GM19023 (cell line): ENCODE results near the gene ARL10.

Experiments used
- ATAC-seq: cut with Tn5 transposase; IDR thresholded peaks from one replicate; pipeline ENCODE4 v1.9.1; 2021; ENCODE audit warnings: mild to moderate bottlenecking, moderate library complexity; ENCODE audit not compliant: unreplicated experiment

ARL10 gene

GRCh38 chr5:176361437-176362232, 3.7 kb upstream of the ARL10 start, which contains the start of gene KIAA1191:
KIAA1191 (minus strand) TSS chr5:176361764; CDS start chr5:176359508, 2,256 bp downstream.
- ATAC-seq: peak; percentile 84

DNA sequence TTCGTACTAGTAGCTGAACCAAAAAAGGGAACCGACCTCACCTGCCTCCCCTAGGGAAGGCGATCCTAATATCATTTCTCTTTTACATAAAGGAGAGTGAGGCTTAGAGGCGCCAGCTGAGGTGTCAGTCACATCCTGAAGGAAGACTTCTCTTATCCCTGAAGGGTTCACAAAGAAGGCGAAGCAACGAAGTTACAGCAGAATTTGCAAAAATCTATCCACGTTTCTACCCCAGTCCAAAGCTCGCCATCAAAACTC, 3.1 kb upstream of the ARL10 start:
- ATAC-seq: no peak

GRCh38 chr5:176364765-176365350, 429 bp upstream of the ARL10 start:
- no peak for ATAC-seq

GRCh38 chr5:176366232-176366894, 1.1 kb downstream of the ARL10 start:
- no peak for ATAC-seq

DNA sequence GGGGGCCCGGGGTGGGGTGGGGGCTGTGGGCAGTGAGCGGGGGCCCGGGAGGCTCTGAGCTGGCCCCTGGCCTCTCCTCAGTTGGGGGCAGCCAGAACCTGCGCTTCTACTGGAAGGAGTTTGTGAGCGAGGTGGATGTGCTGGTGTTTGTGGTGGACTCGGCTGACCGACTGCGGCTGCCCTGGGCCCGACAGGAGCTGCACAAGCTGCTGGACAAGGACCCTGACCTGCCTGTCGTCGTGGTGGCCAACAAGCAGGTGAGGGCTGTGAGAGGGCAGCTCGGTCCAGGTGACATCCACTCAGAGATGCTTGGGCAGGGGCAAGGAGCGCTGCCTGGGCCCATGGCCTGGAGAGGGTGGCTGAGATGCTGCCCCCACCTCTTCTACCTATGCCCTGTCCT, 3.4 kb downstream of the ARL10 start:
- no peak for ATAC-seq

DNA sequence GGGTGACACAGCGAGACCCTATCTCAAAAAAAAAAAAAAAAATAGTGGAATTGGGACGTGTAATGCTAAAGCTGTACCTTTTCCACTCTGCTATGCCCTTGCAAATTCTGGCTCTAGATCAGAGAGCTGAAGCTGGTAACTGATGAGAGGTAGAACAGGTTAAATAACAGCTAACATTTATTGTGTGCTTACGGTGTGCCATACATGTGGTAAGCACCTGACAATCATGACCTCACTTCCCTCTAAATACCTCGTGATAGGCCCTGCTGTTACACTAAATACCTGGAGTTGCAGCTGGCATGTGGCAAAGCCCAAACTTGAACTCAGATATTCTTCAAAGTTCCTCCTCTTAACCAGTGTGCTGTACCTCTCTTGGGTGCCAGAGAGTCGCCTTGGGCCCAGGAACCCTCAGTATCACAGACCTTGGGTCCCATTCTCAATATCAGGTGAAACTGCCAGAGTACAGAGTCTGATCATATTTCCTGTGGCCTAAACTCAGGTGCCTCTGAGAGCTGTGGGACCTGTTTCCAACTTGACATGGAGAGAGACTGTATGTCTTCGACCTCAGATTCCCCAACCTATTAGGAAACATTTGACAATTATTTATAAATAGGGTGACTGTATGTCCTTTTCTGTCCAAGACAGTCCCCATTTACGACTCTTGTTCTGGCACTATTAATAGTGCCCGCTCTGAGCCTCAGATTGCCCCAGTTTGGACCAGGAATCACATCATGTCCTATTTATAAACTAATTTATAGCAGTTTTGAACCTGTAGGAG, 4.8 kb downstream of the ARL10 start:
- no peak for ATAC-seq

- no peak for ATAC-seq
Observed at GRCh38 chr5:176371621-176372539, 6.6 kb downstream of the ARL10 start.

DNA sequence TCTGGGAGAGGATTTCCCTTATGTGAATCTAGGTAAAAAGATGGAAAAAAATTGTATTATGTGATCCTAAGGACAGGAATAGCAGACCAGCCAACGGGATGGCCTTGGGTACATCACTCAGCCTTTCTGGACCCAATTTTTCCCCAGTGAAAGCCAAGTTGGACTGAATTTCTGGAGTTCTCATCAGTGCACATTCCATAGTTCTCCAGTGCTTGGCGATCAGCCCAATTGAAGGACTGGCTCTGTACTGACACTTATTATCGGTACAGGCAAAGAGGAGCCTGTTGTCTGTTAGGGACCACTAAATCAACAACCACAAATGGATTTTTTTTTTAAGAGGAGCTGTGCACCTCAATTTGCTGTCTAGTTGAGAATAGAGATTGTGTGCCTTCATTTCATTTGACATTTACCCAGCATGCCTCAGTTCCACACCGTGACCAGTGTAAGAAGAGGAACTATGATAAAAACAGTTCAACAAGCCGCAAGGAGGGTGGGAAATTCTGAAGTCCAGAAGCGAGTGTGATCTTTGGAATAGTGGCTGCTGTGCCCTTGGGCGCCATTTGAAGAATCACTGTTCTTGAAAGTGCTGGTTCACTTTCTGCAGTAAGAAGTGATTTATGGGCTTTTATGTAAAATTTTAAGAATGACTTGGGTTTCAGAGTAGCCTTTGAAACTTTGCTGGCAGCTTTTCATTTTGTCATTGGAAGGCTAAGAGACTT, 8.0 kb downstream of the ARL10 start:
- ATAC-seq: no peak

- no peak for ATAC-seq
Observed at GRCh38 chr5:176379881-176380280, 14.6 kb downstream of the ARL10 start.

DNA sequence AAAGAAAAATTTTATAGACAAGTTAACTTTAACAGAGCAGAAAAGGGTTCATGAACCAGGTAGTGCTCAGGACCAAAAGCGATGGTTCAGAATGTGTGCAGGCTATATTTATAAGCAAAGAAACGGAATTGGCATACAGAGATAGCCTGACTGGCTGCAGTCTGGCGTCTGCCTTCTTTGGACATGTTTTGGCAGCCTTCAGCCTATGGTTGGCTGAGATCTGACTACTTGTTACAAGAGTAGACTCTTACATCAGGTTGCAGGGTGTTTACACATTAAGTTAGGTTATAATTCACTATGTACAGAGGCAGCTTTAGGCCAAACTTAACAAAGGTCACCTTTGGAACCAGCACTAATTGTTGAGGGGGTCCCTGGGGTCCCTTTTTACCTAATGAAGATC, 16.1 kb downstream of the ARL10 start:
- no peak for ATAC-seq

DNA sequence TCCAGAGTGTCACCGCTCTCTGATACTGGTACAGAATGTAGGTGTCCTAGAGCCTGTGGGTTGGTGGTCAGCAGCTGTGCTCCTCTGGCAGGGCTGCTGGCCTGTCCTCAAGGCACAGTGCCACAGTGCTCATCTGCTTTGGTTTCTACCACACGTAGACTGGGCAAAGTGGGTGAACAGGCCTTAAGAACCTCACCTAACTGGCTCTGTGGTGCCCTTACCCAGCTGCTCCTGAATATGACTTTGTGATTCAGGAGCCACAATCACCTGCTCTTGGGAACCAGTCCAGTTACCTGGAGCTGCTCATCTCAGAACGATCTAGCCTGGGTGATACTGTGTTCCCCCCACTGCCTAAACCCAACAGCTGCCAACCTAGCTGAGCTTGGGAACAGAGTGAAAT, 16.7 kb downstream of the ARL10 start:
- ATAC-seq: no peak

DNA sequence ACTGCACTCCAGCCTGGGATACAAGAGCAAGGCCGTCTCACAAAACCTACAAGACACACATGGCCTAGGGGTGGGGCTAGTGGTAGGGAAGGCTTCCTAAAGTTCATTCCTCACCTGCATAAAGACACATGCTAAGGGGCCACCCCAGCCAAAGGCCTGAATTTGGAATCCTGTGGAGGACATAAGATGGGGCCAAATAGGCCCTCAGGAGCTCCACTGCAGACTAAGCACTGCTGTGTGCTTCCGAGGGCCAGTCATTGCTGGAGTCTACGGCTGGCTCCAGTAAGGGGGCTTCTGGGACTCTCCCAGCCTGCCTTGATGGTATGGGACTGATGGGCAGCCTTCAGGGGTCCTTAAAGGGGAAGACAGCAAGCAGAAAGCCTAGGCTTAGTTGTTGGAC, 17.4 kb downstream of the ARL10 start:
- ATAC-seq: no peak

DNA sequence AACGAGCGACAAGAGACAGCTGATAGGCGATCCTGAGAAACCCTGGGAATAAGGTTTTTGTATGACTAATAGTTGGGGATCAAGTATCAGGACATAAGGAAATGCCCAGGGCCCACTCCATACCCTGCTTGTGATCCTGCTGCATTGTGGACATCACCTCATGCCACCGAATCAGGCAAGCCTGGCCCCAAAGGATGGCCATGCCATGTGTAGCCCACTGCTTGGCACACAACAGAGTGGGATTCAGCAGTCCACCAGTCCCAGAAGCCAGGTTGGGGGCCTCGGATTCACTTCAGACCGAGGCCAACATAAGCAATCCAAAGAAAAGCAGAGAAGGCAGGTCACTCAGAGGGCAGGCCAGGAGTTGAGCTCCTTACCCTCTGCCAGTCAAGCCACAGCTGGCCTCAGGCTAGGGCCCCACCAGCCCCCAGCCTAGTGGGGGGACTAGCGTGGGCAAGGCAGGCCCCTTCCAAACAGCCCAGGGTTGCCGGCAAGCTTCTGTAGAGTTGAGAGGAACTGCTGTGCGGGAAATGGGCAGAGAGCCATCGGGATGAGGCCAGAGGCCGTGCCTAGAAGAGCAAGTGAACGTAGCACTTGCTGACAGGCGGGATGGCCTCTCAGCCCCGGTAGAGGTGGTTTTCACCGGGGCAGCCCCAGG, 18.1 kb downstream of the ARL10 start:
- ATAC-seq: no peak

DNA sequence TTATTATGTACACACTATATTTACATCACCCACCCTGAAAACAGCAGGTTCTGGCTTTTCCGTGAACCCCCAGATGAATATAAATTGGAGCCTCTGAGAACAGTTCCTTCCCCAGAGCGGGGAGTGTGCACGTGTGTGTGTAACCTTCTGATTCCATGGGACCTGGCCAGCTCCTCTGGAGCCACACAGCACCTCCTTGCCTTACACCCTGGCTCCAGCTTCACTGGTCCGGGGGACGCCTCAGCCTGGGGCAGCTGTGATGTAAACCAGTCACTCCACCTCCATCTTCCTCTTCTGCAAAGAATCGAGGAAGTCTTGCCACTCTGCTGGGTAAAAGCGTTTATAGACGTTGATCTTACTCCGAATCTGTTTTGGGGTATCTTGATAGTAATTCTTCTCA, 18.7 kb downstream of the ARL10 start:
- ATAC-seq: no peak

DNA sequence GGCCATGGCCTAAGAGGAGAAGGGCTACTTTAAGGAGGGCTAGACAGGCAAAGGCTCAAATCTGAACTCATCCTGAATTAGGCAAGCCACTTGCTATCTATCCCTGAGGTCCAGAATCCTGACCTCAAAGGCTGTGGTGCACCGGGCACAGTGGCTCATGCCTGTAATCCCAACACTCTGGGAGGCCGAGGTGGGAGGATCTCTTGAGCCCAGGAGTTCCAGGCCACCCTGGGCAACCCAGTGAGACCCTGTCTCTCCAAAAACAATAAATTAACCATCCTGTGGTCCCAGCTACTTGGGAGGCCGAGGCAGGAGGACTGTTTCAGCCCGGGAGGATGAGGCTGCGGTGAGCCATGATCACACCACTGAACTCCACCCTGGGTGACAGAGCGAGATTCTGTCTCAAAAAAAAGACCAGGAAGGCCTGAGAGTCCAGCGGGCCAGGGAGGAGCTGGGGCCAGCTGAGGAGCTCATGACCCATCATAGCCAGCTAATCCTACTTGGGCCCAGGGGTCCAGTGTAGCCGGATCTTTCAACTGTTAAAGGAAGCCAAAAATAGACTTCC, 19.2 kb downstream of the ARL10 start:
- no peak for ATAC-seq

- no peak for ATAC-seq
Observed at GRCh38 chr5:176384991-176385390, 19.7 kb downstream of the ARL10 start.

DNA sequence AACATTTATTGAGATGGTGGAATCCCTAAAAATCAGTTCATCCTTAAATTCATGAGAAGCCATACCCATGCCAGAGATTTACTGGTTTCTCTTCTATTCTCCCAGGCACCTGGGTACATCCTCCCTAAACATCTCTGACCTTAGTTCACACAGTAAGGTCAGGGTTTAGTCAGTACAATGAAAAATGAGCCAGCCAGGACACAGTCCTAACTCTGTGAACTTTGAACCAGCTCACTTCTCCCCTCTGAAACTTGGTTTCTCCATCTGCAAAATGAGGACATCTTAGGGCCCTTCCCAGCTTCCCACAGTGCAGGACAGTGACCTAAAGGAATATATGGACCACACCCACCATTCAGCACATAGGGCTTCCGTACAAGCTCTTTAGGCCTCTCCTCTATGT, 21.2 kb downstream of the ARL10 start:
- ATAC-seq: no peak

- no peak for ATAC-seq
Observed at GRCh38 chr5:176387384-176387925, 22.2 kb downstream of the ARL10 start.

GRCh38 chr5:176388003-176388443, 22.7 kb downstream of the ARL10 start:
- ATAC-seq: no peak
